ENCODE data around the gene WFDC11.
"Not testable (repeated sequence)": the region's sequence is repeated elsewhere in the genome, so short reads cannot be mapped to it uniquely, and the experiment has no call there.

Gene WFDC11

GRCh38 chr20:45670139-45670538 lies at the start of gene WFDC11:
TSS of gene WFDC11 (minus strand) at chr20:45670239. CDS start at chr20:45650600, 19,639 bp downstream.
- DNase-seq, result no peak

DNA sequence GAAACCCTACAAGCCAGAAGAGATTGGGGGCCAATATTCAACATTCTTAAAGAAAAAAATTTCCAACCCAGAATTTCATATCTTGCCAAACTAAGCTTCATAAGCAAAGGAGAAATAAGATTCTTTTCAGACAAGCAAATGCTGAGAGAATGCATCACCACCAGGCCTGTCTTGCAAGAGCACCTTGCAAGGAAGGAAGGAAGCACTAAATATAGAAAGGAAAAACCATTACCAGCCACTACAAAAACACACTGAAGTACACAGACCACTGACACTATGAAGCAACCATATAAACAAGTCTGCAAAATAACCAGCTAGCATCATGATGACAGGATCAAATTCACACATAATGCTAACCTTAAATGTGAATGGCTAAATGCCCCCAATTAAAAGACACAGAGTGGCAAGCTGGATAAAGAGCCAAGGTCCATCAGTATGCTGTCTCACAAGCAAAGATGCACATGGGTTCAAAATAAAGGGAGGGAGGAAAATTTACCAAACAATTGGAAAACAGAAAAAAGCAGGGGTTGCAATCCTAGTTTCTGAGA lies 46.2 kb upstream of the WFDC11 start:
- not testable (repeated sequence) for DNase-seq

DNA sequence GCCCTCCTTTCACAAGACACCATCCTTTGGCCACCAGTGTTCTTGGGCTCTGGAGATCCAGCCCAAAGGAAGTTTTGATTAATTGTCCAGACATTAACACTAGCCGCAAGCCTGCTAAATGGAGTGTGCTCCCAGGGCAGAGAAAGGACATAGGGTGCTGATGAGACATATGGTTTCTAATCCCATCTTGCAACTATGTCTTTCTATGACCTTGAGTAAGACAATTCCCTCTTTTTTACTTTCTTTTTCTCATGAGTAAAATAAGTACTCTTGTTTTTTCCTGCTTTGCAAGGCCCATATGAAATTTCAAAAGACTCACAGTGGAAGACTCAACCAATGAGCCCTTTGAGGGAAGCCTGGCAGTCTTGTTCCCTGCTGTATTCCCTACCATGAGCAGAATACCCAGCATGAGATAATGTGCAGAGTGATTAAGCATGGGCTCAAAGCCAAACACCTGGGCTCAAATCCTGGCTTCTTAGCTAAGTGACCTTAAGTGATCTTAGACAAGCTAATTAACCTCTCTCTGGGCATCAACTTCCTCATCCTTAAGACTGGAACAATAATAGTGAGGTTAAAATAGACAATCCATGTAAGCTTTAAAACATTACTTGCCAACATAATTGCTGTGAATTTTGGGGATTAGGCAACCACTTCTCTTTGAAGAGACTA lies 35.1 kb upstream of the WFDC11 start, which contains the start of gene WFDC10B:
Gene WFDC10B, minus strand, starts transcription at position 51 of the 669 bp plus-strand sequence. CDS start 19,027 bp downstream, outside the sequence.
- no peak for DNase-seq

DNA sequence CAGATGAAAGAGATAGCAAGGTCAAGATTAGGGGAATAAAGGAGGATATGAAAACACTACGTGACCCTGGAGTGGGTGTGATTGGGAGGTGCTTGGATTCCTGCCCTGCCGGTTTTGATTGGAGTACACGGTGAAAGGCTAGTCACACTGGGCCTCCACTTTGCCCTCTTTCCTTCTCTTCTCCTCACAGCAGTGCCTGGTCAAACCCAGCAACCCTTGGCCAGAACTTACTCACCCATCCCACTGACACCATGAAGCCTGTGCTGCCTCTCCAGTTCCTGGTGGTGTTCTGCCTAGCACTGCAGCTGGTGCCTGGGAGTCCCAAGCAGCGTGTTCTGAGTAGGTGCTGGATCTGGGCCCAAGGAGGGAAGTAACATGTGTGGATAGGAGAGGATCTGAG lies 31.8 kb upstream of the WFDC11 start, which contains the start of gene WFDC13:
Gene WFDC13, plus strand, starts transcription at position 166 of the 400 bp plus-strand sequence. Its CDS starts 86 bp downstream, at position 252.
- no peak for DNase-seq

DNA sequence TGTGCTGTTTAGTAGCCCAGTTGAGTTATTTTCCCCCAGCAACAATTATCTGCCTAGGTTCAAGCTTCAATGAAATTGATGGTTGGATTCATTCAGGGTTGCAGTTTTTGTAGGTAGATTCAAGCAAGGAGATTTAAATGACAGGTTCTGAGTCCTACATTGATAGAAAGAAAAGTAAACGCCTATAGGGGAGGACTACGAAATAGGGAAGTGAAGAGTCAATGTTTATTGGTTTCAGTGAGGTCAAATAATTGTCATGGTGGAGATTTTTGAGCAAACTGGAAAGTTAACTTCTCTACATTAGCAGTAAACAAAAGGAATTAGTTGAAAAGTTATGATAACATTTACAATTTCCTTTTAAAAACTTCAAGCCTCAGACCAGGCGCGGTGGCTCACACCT lies 31.1 kb upstream of the WFDC11 start:
- DNase-seq, result no peak

DNA sequence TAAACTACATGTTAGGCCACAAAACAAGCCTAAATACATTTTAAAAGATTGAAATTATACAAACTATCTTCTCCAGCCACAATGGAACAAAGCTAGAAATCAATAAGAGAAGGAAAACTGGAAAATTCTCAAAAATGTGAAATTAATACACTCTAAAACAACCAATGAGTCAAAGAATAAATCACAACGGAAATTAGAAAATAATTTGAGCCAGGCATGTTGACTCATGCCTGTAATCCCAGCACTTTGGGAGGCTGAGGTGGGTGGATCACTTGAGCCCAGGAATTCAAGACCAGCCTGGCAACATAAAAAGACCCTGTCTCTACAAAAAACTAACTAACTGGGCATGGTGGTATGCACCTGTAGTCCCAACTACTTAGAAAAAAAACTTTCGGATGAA lies 25.5 kb upstream of the WFDC11 start:
- no peak for DNase-seq

DNA sequence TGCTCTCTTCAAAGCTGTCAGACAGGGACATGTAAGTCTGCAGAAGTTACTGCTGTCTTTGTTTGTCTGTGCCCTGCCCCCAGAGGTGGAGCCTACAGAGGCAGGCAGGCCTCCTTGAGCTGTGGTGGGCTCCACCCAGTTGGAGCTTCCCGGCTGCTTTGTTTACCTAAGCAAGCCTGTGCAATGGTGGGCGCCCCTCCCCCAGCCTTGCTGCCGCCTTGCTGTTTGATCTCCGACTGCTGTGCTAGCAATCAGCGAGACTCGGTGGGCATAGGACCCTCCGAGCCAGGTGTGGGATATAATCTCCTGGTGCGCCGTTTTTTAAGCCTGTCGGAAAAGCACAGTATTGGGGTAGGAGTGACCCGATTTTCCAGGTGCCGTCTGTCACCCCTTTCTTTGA lies 23.3 kb upstream of the WFDC11 start:
- not testable (repeated sequence) for DNase-seq

DNA sequence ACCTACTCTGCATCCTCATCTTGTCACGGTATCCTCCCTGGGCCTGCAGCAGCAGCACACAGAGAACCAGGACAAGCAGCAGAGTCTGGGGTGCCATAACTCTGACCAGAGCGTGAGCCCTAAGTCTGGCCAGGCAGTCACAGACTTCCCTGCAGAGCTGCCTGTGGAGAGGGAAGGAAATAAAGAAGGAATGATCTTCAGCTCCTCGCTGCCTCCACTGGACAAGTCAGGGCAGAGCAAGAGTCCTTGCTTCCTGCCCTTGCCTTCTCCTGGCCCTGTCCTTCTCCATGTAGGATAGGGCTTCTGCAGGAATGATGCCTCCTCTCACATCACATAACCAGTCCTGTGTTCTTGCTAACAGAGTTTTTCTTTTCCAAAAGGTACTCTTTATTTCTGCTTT lies 15.9 kb upstream of the WFDC11 start:
- DNase-seq, result no peak

GRCh38 chr20:45679650-45680049 lies 9.6 kb upstream of the WFDC11 start:
- no peak for DNase-seq

DNA sequence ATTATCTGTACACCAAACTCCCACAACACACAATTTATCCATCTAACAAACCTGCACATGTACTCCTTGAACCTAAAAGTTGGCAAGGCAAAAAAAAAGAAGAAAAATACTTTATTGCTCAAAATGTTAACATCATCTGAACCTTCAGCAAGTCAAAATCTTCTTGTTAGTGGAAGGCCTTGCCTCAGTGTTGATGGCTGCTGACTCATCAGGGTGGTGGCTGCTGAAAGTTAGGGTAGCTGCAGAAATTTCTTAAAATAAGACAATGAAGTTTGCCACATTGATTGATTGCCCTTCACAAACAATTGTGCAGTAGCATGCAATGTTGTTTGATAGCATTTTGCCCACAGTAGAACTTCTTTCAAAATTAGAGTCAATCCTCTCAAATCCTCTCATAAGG lies 2.7 kb upstream of the WFDC11 start:
- no peak for DNase-seq

DNA sequence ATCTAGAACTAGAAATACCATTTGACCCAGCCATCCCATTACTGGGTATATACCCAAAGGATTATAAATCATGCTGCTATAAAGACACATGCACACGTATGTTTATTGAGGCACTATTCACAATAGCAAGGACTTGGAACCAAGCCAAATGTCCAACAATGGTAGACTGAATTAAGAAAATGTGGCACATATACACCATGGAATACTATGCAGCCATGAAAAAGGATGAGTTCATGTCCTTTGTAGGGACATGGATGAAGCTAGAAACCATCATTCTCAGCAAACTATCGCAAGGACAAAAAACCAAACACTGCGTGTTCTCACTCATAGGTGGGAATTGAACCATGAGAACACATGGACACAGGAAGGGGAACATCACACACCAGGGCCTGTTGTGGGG lies 13.0 kb downstream of the WFDC11 start:
- not testable (repeated sequence) for DNase-seq

- not testable (repeated sequence) for DNase-seq
Measured at GRCh38 chr20:45651726-45652125, 18.3 kb downstream of the WFDC11 start.

DNA sequence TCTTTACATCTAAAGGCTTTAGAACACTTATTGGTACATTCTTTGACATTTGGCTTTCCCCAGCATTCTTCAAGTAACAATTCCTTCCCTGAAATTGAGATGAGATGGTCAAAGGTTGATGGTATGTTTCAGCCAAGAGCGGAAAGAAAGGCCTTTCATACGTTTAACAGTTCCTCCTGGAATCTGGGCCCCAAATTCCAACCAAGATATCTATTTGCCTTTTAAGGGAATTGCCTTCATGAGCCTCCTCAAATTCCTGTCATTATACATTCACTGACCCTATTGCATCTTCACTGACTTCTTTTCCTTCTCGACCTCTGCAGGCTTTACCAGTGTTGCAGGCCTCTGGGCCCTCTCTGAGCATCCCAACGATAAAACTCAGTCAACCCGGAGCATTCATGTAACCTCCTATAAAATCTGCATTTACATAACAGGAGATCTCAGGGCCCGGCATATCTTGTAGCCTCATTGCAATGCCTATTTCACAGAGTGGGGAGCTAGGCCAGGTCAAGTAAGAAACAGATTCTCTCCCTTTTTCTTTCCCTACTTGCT lies 20.7 kb downstream of the WFDC11 start:
- DNase-seq, result no peak

DNA sequence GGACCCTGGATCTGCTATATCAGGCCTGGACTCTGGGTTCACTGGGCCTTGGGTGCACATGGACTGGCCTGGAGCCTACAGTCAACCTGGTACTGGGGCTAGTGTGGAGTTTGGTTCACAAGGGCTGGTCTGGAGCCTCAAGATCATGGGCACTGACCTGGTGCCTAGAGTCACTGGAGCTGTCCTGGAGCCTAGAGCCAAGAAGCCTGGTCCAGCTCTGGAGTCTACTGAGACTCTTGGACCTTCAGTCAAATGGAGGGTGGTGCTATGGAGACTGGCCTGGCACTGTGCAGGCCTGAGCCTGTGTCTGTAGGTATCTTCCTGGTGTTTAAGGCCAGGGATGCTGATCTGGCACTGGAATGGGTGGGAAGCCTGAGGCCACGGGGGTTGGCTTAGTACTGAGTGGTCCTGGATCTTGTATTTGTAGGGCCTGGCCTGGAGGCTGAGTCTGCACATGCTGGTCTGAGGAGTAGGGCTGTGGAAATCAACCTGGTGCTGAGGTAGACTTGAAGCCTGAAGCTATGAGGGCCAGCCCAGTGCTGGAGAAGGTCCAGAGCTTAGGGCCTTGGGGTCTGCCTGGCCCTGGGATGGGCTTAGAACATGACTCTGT lies 22.5 kb downstream of the WFDC11 start:
- DNase-seq, result no peak

DNA sequence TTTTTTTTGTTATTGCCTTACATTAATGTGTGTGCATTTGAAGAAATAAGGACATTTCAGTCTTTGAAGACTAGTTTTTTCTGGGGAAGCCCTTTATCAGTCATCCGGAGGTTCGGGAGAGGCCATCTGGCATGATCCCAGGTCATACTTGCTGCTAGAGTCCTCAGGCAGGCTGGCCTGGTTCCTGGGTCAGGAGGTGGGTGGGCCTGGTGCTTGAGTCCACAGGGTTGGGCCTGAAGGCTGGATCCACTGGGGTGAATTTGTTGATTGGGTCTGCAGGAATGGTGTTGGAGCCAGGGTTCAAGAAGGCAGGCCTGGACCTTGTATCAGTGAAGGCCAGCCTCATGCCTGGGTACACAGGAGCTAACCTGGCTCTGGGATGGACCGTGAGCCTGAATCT lies 23.2 kb downstream of the WFDC11 start:
- no peak for DNase-seq

- not testable (repeated sequence) for DNase-seq
Measured at GRCh38 chr20:45645869-45646268, 24.2 kb downstream of the WFDC11 start.

DNA sequence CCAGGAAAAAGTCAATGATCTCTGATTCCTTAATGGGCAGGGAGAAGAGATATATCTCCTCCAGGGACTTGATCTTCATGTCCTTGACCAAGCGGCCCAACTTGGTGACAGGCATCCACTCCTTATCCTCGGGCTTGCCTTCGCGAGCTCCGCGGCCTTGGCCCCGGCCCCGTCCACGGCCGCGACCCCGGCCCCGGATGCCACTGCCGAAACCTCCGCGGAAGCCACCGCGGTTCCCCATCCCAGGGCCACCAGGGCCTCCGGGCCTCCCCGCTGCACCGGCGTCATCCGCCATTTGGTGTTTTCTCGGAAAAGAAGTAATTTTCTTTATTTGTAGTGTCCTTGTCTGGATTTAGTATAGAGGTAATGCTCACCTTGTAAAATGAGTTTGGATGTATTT lies 29.0 kb downstream of the WFDC11 start:
- not testable (repeated sequence) for DNase-seq

- DNase-seq, result no peak
Measured at GRCh38 chr20:45639687-45640086, 30.4 kb downstream of the WFDC11 start.

DNA sequence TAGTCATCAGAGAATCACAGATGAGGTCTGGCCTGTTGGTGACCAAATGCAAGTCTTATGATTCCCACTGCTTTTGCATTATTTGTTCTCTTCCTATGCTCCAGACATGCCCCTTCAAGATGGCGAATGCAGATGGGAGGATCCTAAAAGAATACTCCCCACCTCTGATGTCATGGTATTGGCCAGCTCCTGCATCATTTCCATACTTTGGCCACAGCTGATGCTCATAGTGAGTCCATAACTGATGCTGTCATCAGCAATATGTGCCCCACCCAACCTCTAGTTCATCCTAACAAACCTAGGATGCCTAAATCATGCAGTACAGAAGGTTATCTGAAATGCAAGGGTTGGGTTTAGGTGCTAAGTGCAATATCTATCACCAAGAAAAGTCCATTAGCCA lies 33.5 kb downstream of the WFDC11 start:
- no peak for DNase-seq

DNA sequence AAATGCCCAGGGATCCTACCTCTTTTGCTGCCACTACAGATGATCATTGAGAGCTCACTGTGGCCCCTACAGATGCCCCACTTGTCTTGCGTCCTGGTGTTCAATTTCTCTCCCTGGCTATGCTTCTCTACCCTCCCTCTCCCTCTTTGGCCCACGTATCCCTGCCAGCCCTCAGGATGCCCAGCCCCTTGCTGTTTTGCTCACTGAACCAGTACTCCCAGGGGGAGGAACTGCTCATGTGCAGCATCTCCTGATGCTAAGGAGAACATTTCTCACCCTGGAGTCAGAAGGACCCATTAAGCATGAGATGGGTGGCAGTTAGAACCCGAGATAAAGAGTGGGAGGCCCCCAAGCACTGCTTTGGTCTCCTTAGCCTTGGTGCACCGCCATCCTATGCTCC lies 38.9 kb downstream of the WFDC11 start, which contains the start of gene WFDC9:
Gene WFDC9, minus strand, starts transcription at position 101 of the 400 bp plus-strand sequence. CDS start 21,103 bp downstream, outside the sequence.
- no peak for DNase-seq

GRCh38 chr20:45630371-45630770 lies 39.7 kb downstream of the WFDC11 start:
- no peak for DNase-seq

GRCh38 chr20:45629496-45630100 lies 40.4 kb downstream of the WFDC11 start, which contains the start of gene WFDC10A:
TSS of gene WFDC10A (plus strand) at chr20:45629739. CDS start at chr20:45629814, 75 bp downstream.
- no peak for DNase-seq

DNA sequence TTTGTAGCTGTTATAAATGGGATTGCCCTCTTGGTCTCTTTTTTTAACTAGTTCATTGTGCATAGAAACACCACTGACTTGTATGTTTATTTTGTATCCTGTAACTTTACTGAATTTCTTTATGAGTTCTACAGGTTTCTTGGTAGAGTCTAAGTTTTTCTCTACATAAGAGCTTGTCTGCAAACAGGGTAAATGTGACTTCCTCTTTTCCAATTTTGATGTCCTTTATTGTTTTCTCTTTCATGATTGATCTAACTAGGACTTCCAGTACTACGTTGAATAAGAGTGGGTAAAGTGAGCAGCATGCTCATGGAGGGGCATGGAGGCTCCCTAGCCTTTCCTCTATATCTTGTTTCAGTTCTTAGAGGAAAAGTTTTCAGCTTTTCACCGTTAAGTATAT lies 43.5 kb downstream of the WFDC11 start:
- no peak for DNase-seq

All from activated CD4-positive, CD25-positive, alpha-beta regulatory T cell treated with anti-CD3 and anti-CD28 coated beads, Interleukin-2, amount 50 U/mL, for 72 hours (primary cell).